Stimulated activated CD8-positive, alpha-beta memory T cell treated with anti-CD3 and anti-CD28 coated beads, Interleukin-4, amount 100 ng/mL, for 24 hours (primary cell): Measurements from ENCODE around the gene AGFG1.

ENCODE experiments used
- DNase-seq: peaks from one replicate; pipeline ENCODE4 v3.0.0-alpha.2; 2020; ENCODE audit warnings: low read depth

The AGFG1 gene

GRCh38 chr2:227610123-227610522 lies 138.2 kb downstream of the AGFG1 start:
- no peak for DNase-seq
